ENCODE results near the gene PCID2. TPM values are rescaled to one million over a fixed set of nuclear protein-coding genes. Genes with fewer than 3 reads are reported as not detected.

The PCID2 gene
- polyA plus RNA-seq, 1 of the 3 experiments (the other 2 are of a cell fraction) = 69.8 TPM

- no peak overlapping the region for H3K4me2 ChIP-seq
- CTCF ChIA-PET = no interaction called here
- WGBS (ENCODE audit: low lambda C conversion rate) = 76% methylated on average over 11 of the region's 11 CpGs
- H3F3A ChIP-seq (replicated peaks; ENCODE audit: insufficient read depth) = peaks cover 6% of the 10 kb centered on the region
- no peaks in the 10 kb centered on the region for H3K4me1 ChIP-seq (ENCODE audit: control insufficient read depth in 1 of 2, insufficient read depth in 2 of 2, low read depth in 1 of 2, low read length in 1 of 2)
- H2AFZ ChIP-seq (ENCODE audit: low read depth) = no peak overlapping the region
- H4K20me1 ChIP-seq (ENCODE audit: insufficient read depth) = no peaks in the 10 kb centered on the region
- DNase-seq = no peak
- TF ChIP-seq RXRA (IDR thresholded peaks at IDR 0.05; ENCODE audit: borderline replicate concordance, low read depth) (no peak), TEAD4 (IDR thresholded peaks at IDR 0.05; ENCODE audit: borderline replicate concordance, insufficient read depth) (no peak), ELF1 (IDR thresholded peaks at IDR 0.05) (no peak), RAD21 (IDR thresholded peaks at IDR 0.05; ENCODE audit: low read length) (no peak), GABPA (IDR thresholded peaks at IDR 0.05; ENCODE audit: low read depth) (no peak), CTCF (IDR thresholded peaks at IDR 0.05) (no peak), PBX3 (IDR thresholded peaks at IDR 0.05) (no peak), FOXM1 (IDR thresholded peaks at IDR 0.05; ENCODE audit: low read depth) (no peak), USF2 (IDR thresholded peaks at IDR 0.05; ENCODE audit: borderline replicate concordance, low read depth, low read length) (no peak), EP300 (IDR thresholded peaks at IDR 0.05; ENCODE audit: borderline replicate concordance in 1 of 2, low read depth in 1 of 2, low read length in 1 of 2) (no peak), NFIC (IDR thresholded peaks at IDR 0.05; ENCODE audit: borderline replicate concordance) (no peak), MAX (IDR thresholded peaks at IDR 0.05; ENCODE audit: low read depth) (no peak), NRF1 (IDR thresholded peaks at IDR 0.05; ENCODE audit: low read depth, low read length) (no peak)
- no peaks in the 10 kb centered on the region for H3K79me2 ChIP-seq (ENCODE audit: insufficient read depth)
- H3K27me3 ChIP-seq (ENCODE audit: insufficient read depth) = no peaks in the 10 kb centered on the region
- no peak overlapping the region for H3K4me3 ChIP-seq (ENCODE audit: low read depth in 2 of 2, low read length in 1 of 2)
- POLR2A ChIA-PET = no interaction called here
- H3K27ac ChIP-seq (ENCODE audit: low read depth in 2 of 2, low read length in 1 of 2) = no peak overlapping the region
- no peaks in the 10 kb centered on the region for H3K9me3 ChIP-seq
- H3K9me2 ChIP-seq = no peaks in the 10 kb centered on the region
- H3K9ac ChIP-seq = no peak overlapping the region
- no peaks in the 10 kb centered on the region for H3K36me3 ChIP-seq (replicated peaks in 1 of 2; ENCODE audit: control insufficient read depth in 1 of 2, insufficient read depth in 2 of 2, low read length in 1 of 2)
Measured at GRCh38 chr13:113137691-113138298, 70.7 kb downstream of the PCID2 start.

GRCh38 chr13:113135281-113135760 is 73.1 kb downstream of the PCID2 start:
- Histone ChIP-seq H3K9ac (no peak overlapping the region), H3K9me2 (no peaks in the 10 kb centered on the region), H3K36me3 (replicated peaks in 1 of 2; ENCODE audit: control insufficient read depth in 1 of 2, insufficient read depth in 2 of 2, low read length in 1 of 2) (no peaks in the 10 kb centered on the region), H3K4me1 (ENCODE audit: control insufficient read depth in 1 of 2, insufficient read depth in 2 of 2, low read depth in 1 of 2, low read length in 1 of 2) (no peaks in the 10 kb centered on the region), H3F3A (replicated peaks; ENCODE audit: insufficient read depth) (peaks cover 6% of the 10 kb centered on the region), H3K27me3 (ENCODE audit: insufficient read depth) (no peaks in the 10 kb centered on the region), H3K4me3 (ENCODE audit: low read depth in 2 of 2, low read length in 1 of 2) (no peak overlapping the region), H3K27ac (ENCODE audit: low read depth in 2 of 2, low read length in 1 of 2) (no peak overlapping the region), H4K20me1 (ENCODE audit: insufficient read depth) (no peaks in the 10 kb centered on the region), H3K4me2 (no peak overlapping the region), H2AFZ (ENCODE audit: low read depth) (no peak overlapping the region), H3K9me3 (no peaks in the 10 kb centered on the region), H3K79me2 (ENCODE audit: insufficient read depth) (no peaks in the 10 kb centered on the region)
- WGBS (ENCODE audit: low lambda C conversion rate) = 56% methylated on average over 2 of the region's 2 CpGs
- ChIA-PET CTCF (no interaction called here), POLR2A (no interaction called here)
- DNase-seq = no peak
- TF ChIP-seq USF2 (IDR thresholded peaks at IDR 0.05; ENCODE audit: borderline replicate concordance, low read depth, low read length) = no peak
- no peak for TF ChIP-seq USF1 (IDR thresholded peaks at IDR 0.05; ENCODE audit: borderline replicate concordance, low read depth)
- TF ChIP-seq YY1 (IDR thresholded peaks at IDR 0.05; ENCODE audit: low read depth) = no peak
- TF ChIP-seq JUND (IDR thresholded peaks at IDR 0.05) = no peak
- TF ChIP-seq CTCF (IDR thresholded peaks at IDR 0.05) = no peak
- TF ChIP-seq MAX (IDR thresholded peaks at IDR 0.05; ENCODE audit: low read depth) = no peak
- TF ChIP-seq TCF12 (IDR thresholded peaks at IDR 0.05) = no peak
- no peak for TF ChIP-seq GATA2 (CRISPR knock-in tag; IDR thresholded peaks at IDR 0.05)

Data from SK-N-SH (cell line).